Mucosa of stomach (tissue), 1 donor: Measurements from ENCODE around the gene ADISSP.

Source experiments
- H3K27me3 ChIP-seq: one replicate; pipeline ENCODE4 v1.7.0; 2013; ENCODE audit warnings: mild to moderate bottlenecking, low read length; ENCODE audit not compliant: control insufficient read depth, insufficient read depth
- H3K36me3 ChIP-seq: one replicate; pipeline ENCODE4 v1.7.0; 2013; ENCODE audit warnings: low read length; ENCODE audit not compliant: control insufficient read depth, insufficient read depth
- H3K4me1 ChIP-seq: one replicate; pipeline ENCODE4 v1.7.0; 2013; ENCODE audit warnings: mild to moderate bottlenecking, low read length; ENCODE audit not compliant: control insufficient read depth, insufficient read depth
- H3K4me3 ChIP-seq: one replicate; pipeline ENCODE4 v1.7.0; 2013; ENCODE audit warnings: low read length
- H3K9ac ChIP-seq: one replicate; pipeline ENCODE4 v1.7.0; 2013; ENCODE audit warnings: mild to moderate bottlenecking, low read length, moderate library complexity
- H3K9me3 ChIP-seq: one replicate; pipeline ENCODE4 v1.7.0; 2013; ENCODE audit warnings: mild to moderate bottlenecking, low read length, moderate library complexity; ENCODE audit not compliant: control insufficient read depth
- donor health status: Pancreatic carcinoma.

ADISSP gene

DNA sequence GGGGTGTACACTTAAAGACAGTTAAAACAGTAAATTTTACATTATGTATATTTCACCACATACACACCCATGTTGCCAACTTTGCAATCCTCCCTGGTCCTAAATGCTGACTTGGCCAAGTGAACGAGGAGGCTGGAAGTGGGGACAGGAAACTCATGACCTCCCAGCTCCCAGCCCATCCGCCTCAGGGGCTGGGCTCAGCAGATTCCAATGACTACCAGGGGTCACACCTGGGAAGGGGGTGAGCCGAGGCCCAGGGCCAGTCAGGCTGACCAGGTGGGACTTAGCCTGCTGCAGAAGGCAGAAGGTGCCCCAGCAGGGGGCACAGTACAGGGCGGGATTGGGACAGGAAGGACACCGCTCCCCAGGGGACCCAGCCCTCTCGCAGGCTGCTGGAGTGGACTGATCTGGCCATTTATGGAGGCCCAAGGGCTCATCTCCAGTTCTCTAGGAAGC lies 57.5 kb downstream of the ADISSP start:
- H3K4me3 ChIP-seq, result no peak overlapping the region
- no peaks in the 10 kb centered on the region for H3K4me1 ChIP-seq
- H3K9me3 ChIP-seq, result no peaks in the 10 kb centered on the region
- H3K36me3 ChIP-seq, result no peaks in the 10 kb centered on the region
- H3K27me3 ChIP-seq, result no peaks in the 10 kb centered on the region
- H3K9ac ChIP-seq, result no peak overlapping the region

DNA sequence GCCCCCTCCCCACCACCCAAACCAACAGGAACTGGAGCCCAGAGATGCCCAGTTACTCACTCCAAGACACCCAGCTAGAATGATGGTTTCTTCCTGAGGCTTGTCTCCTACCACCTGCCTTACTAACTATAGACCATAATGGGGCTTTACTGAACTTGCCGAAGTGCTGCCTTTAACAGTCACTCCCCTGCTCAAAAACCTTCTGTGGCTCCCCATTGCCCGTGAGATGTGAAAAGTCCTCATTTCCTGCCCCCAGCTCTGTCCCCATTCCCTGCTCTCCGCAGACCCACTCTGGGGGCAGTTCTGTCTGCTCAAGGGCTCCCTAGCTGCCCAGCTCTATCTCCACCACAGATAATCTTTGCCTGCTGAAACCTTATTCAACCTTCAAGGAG lies 60.0 kb downstream of the ADISSP start:
- no peak overlapping the region for H3K9ac ChIP-seq
- no peak overlapping the region for H3K4me3 ChIP-seq
- H3K4me1 ChIP-seq, result no peaks in the 10 kb centered on the region
- H3K27me3 ChIP-seq, result no peaks in the 10 kb centered on the region
- no peaks in the 10 kb centered on the region for H3K9me3 ChIP-seq
- no peaks in the 10 kb centered on the region for H3K36me3 ChIP-seq

DNA sequence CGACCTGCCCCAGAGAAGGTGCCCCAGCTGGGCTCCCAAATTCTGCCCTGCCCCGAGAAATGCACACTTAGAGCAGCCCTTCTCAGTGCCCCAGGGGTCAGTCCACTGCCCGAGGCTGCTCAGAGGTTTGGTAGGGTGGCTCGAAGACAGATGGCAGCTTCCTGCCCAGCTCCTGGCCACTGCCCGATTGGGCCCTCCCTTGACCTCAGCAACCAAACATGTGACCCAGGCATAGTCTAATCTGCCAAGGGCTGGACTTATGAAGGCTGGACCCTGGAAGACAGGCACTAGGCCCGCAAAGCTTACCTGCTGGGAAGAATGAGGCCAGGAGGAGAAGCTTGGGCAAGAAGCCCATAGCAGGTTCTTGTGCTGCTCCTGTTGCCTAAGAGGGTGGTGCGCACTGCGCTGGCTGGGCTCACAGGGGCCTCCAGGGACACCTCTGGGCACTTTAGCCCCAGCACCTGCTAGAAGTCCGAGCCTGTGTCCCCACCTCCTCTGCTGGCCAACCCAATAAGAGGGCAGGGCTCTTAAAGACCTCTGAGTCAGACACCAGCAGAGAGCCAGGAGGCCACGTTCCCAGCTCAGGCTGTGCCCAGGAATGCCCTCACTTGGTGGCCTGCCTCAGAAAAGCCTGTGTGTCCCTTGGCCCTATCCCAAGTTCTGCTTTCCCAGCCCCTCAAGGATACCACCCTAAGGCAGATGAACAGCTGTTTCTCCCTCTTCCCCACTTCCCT lies 60.6 kb downstream of the ADISSP start:
- Histone ChIP-seq H3K4me1 (no peaks in the 10 kb centered on the region), H3K4me3 (no peak overlapping the region), H3K27me3 (no peaks in the 10 kb centered on the region), H3K9me3 (no peaks in the 10 kb centered on the region), H3K9ac (no peak overlapping the region), H3K36me3 (no peaks in the 10 kb centered on the region)

DNA sequence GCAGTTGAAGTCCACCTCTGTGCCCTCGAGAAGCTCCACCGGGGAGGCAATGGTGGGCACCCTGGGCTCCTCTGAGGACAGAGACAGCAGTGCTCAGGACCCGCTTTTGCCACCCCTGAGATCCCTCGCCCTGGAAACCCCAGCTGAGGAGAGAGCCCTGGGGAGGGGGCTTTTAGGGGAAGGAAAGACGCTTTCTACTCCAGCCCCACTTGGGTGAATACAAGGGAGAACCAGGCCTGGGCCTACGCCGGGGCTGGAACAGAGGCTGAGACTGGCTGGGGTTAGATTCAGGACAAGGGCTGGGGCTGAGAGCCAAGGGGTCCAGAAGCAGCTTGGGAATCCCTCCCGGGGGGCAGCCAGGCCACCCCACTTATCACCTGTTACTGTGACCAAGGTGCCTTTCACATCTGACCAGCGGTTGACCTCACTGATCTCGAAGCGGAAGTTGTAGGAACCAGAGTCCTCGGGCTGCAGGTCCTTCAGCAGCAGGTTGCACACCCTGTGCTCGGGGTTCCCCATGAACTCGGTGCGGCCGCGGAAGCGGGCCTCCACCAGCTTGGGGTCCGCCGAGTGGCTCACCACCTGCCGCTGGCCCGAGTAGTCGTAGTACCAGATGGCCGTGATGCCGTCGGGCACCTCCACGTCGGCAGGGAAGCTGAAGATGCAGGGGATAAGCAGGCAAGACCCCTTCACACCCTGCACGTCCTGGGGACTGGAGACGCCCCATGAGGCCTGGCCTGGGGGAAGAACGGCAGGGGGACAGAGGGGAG lies 61.4 kb downstream of the ADISSP start:
- Histone ChIP-seq H3K9me3 (no peaks in the 10 kb centered on the region), H3K4me3 (no peak overlapping the region), H3K4me1 (no peaks in the 10 kb centered on the region), H3K9ac (no peak overlapping the region), H3K36me3 (no peaks in the 10 kb centered on the region), H3K27me3 (no peaks in the 10 kb centered on the region)

DNA sequence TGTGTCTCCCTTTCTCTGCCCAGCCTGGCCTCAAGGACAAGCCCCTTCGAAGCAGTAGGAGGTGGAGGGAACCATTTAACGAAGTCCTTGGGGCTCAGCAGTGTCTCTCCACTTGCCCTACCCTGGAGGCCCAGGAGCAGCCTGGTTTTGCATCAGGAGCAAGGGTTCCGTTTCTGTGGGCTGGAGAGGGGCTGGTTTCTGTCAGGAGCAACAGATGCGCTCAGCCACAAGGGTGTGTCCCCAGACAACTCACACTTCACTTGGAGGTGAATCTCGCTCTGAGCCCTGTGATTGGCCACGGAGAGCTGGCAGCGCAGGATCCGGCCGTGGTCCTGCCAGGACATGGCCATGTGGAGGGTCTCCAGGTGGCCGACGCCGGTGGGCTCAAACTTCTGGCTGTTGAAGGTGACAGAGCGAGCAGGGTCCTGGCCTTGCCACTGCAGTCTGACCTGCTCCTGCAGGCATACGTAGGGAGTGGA lies 62.0 kb downstream of the ADISSP start:
- no peak overlapping the region for H3K9ac ChIP-seq
- no peaks in the 10 kb centered on the region for H3K27me3 ChIP-seq
- no peaks in the 10 kb centered on the region for H3K36me3 ChIP-seq
- no peaks in the 10 kb centered on the region for H3K9me3 ChIP-seq
- H3K4me3 ChIP-seq, result no peak overlapping the region
- no peaks in the 10 kb centered on the region for H3K4me1 ChIP-seq

DNA sequence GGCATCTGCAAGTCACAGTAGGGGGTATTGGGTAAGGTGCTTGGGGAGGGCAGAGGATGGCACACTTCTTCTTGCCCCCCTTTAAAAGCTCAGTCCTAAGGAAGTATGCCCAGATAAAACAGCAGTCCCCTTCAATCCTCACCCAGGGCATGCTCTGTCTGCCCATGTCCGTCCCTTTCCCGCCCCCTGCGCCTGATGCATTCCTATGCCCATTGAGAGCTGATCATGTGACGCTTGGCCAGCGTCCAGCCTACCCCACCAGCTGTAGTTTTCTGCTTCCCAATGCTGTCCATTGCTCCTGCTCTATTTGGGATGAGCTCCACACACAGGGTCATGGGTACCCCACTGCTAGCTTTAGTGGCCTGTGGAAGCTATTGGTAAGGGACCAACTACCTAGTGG lies 63.5 kb downstream of the ADISSP start:
- H3K9ac ChIP-seq, result no peak overlapping the region
- no peak overlapping the region for H3K4me3 ChIP-seq
- no peaks in the 10 kb centered on the region for H3K4me1 ChIP-seq
- H3K36me3 ChIP-seq, result no peaks in the 10 kb centered on the region
- no peaks in the 10 kb centered on the region for H3K27me3 ChIP-seq
- no peaks in the 10 kb centered on the region for H3K9me3 ChIP-seq
